GM20431 (cell line): ENCODE measurements around the gene ZNF507.
"Not testable (repeated sequence)": the region's sequence is repeated elsewhere in the genome, so short reads cannot be mapped to it uniquely, and the experiment has no call there.

Experiments
- in situ Hi-C: fragments of 300-500 bp; cut with MseI, MboI; formaldehyde crosslinking; loops from one replicate; pipeline ENCODE4 v1.15.0; 2020; ENCODE audit warnings: low sequenced_read_pairs; ENCODE audit not compliant: unreplicated experiment

ZNF507 gene

DNA sequence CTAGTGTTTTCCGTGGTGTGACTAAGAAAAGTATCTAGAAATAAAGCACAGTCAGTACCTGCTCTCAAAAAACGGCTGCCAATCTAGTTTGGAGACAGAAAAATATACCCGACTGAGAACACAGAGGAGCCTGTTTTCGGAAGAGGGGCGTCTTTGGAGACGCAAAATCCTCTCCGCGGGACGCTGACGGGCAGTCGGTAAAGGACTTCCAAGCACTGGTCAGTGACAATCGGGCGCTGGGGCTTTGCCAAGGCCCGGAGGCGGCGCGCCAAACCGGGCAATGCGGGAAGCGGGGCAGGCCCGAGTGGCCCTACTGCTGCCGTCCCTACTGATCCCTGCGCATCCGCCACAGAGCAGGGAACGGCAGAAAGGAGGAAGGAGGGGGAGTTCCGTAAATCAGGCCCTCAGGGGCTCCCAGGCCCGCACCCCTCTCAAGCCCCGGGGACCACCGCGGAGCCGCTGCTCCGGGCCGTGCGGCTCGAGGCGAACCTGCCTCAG is 59.6 kb downstream of the ZNF507 start:
- in situ Hi-C loops: no loop called here

DNA sequence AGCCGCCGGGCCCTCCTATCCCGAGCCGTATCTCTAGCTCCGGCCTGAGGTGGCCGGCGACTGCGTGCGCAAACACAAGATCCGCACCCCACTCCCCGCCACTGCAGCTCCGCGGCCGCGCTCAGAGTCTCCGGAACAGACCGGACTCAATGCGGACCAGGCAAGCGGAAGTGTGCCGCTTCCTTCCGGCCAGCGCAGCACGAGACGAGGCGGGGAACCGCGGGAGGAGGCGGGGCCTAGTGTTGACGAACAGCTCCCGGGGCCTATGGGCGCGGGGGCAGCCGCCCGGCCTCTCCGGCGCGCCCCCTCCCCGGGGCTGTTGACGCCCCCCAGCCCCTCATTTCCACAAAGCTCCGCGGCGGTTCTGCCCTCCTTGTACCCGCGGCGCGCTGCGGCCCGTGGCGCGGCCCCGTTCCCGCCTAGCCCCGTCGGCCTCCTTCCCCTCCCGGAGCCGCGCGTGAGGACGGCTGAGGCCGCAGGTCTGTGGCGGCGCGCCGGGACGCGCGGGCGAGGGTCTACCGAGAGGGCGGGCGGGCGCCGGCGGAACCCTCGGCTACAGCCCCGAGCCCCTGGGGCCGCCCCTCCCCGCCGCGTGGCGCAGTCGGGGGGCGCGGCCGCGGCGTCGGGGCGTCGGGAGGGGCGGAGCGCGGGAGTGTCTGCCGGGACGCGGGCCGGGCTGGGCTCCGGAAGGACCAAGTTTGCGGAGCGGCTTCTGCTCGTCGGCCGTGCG is 60.2 kb downstream of the ZNF507 start, which contains the start of gene DPY19L3:
TSS of gene DPY19L3 (plus strand) at position 340 of the 730 bp plus-strand sequence. CDS start 2,484 bp downstream, outside the sequence.
- in situ Hi-C loops: no loop called here

DNA sequence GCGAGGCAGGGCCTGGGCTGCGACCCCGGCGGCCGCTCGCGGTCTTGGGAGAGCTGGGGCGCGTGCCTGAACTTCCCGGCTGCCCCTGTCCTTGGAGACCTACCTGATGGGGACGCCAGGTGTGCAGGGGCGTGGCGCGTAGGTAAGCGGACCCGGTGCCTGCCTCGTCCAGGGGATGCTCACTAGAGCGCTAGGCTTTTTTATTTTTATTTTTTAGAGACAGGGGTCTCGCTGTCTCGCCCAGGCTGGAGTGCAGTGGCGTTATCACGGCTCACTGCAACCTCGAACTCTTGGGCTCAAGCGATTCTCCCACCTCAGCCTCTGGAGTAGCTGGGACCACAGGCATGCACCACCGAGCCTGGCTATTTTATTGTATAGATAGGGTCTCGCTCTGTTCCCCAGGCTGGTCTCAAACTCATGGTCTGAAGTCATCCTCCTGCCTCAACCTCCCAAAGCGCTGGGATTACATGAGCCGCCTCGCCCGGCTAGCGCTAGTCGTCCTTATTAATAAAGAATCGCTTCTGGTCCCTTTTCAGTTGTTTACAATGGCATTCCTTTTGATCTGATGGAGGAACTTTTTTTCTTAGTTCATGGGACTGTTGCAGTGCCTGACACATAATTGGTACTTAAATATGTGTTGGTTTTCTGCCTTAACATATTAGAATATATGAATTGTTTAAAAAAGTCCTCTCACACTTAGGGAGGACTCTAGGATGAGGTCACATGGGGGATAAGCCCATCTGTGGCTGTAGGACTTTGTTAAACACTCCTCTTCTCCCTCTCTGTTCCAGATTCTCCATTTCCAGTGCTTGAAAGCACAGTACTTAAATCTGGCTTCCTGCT is 61.0 kb downstream of the ZNF507 start:
- in situ Hi-C loops: no loop called here

DNA sequence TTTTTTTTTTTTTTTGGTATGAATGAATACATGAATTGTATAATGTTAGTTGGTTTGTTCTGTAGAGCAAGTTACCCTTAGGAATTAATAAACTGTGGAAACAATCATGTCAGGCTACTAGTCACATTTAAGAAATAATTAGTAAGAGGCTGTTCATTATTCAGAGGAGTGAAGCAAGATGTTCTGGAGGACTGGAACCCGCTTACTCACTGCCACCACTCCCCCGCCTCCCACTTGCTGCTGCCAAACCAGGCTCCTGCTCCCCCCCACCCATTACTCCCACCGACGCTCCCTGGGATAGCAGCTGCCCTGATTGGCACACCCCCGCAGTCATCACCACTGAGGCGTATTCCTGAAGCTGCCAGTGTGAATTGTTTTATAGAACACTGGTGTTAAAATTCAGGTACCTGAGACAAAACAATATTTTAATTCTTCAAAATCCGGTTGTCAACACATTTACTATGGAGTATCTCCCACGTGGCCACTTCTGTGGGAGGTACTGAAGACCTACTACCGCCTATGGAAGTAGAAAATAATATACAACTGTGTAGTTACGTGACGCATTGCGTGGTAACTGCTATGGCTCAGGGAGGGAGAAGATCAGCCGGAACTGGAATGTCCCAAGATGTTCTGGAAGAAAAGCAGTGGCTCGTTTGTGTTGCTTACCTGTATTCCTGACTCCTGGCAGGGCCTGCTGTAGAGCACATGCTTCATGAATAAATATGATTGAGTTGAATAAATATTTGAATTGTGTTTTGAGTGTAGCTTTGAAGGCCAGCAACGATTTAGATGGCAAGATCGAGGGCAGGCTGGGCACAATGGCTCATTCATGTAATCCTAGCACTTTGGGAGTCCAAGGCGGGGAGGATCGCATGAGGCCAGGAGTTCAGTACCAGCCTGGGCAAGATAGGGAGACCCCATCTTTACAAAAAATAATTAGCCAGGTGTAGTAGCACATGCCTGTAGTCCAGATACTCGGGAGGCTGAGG is 61.9 kb downstream of the ZNF507 start:
- in situ Hi-C loops: no loop called here

DNA sequence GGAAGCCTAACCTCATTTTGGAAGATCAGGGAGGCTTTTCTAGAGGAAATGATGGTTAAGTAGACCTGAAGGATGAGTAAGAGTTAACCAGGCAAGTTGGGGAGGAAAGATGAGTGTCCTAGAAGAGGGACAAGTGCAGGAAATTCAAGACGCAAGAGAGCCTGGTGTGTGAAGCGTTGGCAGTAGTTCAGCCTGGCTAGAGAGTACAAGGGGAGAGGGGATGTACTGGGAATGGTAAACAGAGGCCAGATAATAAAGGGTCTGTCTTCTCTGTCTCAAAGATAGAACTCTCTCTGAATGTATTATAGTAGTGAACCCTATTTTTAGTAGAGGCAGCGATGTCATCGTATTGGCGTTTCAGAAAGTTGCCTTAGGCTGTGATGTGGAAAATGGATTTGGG is 69.8 kb downstream of the ZNF507 start:
- in situ Hi-C loops: no loop called here

- in situ Hi-C loops: no loop called here
Observed at GRCh38 chr19:32415669-32416068, 70.3 kb downstream of the ZNF507 start.

- in situ Hi-C loops: no loop called here
Observed at GRCh38 chr19:32416749-32417456, 71.5 kb downstream of the ZNF507 start.

DNA sequence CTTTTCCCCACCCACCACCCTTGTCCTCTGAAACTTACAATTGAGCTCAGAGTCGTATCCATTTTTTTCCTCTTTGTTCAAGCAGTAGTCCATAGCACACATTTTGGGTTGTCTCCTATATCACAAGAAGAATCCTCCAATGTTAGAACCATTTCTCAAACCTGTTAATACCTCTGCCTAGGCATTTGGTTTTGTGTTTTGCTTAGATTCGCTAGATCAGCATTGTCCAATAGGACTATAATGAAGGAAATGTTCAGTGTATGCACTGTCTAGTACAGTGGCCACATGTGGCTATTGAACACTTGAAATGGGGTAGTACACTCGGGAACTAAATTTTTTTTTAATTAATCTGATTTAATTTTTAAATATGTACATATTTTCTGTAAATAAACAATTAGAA is 72.7 kb downstream of the ZNF507 start:
- in situ Hi-C loops: no loop called here

GRCh38 chr19:32421589-32422361 is 76.4 kb downstream of the ZNF507 start:
- in situ Hi-C loops: no loop called here

DNA sequence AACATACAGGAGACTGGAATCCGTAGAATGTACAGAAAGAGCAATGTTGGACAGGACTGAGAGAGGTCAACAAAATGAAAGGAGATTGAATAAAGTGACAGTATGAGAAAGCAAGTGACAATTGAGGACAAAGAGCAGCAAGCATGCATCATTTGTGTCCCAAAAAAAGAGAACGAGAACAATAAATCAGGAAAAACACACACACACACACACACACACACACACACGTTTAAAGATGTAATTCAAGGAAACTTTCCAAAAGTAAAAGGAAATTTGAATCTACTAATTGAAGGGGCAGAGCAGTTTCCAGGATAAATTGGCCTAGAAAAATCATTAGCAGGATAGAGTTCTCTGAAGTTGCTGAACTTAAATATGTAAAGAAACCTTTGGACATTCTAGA is 77.0 kb downstream of the ZNF507 start:
- in situ Hi-C loops: no loop called here

DNA sequence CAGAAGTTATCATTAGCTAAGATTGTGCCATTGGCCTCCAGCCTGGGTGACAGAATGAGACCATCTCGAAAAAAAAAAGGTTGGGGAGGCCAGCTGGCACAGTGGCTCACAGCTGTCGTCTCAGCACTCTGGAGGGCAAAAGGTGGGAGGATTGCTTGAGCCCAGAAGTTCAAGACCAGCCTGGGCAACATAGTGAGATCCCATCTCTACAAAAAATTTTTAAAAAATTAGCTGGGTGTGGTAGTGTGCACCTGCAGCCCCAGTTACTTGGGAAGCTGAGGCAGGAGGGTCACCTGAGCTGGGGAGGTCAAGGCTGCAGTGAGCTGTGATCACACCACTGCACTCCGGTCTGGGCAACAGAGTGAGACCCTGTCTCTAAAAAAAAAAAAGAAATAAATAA is 78.5 kb downstream of the ZNF507 start:
- in situ Hi-C loops: not testable (repeated sequence)

GRCh38 chr19:32427536-32427935 is 82.1 kb downstream of the ZNF507 start:
- in situ Hi-C loops: no loop called here

DNA sequence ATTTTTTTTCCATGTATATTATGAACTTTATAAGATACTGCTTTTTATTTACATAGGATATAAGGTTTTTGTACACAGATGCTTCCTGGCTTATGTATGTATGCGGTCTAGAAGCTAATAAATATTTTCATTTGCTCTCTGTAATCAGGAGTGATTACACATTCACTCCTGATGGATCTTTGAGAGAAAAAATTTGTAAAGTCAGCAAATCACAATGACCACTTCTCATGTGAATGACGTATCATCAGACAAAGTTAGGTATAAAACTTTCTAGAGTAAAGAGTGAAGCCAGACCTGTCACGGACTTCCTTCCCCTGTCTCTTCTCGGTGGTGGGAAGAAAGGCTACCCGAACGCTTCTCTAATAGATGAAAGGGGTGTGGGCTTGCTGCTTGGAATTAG is 91.3 kb downstream of the ZNF507 start:
- in situ Hi-C loops: no loop called here

DNA sequence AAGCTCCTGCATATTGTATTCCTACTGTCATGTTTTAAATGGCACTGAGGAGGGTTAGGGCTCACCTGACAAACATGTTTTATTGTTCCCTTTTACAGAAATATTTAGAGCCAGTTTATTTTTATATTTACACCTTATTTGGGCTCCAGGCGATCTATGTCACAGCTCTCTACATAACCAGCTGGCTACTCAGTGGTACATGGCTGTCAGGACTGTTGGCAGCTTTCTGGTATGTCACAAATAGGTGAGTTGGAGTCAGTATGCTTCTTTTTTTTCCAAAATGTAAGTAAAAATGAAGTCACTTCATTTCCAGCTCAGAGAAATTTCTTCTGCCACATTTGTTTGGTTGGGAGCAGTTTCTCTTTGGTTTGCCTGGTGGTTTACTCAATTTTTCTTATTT is 91.7 kb downstream of the ZNF507 start:
- in situ Hi-C loops: no loop called here
